Activated gamma-delta T cell treated with anti-CD3 and anti-CD28 coated beads, Interleukin-2, amount 50 U/mL, for 16 hours (primary cell): Measurements from ENCODE around the gene GDE1.
A peak's percentile ranks its signal among the peaks of the same experiment; 100 is the strongest.
"Not testable (repeated sequence)": the region's sequence is repeated elsewhere in the genome, so short reads cannot be mapped to it uniquely, and the experiment has no call there.

Experiments used
- DNase-seq: peaks from one replicate; pipeline ENCODE4 v3.0.0-alpha.2; 2020; ENCODE audit warnings: low read depth

The GDE1 gene, protein sequence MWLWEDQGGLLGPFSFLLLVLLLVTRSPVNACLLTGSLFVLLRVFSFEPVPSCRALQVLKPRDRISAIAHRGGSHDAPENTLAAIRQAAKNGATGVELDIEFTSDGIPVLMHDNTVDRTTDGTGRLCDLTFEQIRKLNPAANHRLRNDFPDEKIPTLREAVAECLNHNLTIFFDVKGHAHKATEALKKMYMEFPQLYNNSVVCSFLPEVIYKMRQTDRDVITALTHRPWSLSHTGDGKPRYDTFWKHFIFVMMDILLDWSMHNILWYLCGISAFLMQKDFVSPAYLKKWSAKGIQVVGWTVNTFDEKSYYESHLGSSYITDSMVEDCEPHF

DNA sequence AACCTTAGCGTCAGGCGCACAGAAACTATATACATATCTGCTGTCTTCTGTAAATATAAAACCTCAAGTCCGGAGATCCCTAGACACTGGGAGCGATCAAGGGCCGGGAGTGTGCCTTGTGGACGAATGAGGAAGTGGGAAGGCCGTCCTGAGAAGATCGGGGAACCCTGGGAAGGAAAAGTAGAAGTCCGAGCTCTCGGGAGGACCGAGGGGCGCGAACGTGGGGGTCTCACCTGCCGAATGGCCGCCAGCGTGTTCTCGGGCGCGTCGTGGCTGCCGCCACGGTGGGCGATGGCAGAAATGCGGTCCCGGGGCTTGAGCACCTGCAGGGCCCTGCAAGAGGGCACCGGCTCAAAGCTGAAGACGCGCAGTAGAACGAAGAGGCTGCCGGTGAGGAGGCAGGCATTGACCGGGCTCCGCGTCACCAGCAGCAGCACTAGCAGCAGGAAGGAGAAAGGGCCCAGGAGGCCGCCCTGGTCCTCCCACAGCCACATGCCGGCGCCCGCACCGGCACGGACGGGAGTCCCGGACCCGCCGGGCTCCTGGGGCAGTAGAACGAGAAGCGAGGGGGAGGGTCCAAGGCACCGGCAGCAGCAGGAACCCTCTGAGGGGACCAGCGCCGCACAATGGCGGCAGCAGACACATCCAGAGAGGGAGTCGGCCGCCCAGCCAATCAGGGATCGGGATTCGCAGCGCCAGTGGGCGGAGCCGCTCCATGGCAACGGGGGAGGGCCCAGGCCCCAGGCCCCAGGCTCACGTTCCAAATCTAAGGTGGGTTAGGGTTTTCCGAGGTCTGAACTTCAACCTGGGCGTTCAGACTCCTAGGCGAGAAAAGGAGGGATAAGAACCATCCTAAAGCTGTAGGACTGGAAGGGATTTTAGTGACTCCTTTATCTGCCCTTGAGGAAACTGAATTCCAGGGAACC, at the start of gene GDE1:
Gene GDE1, minus strand, starts transcription at position 628 of the 926 bp plus-strand sequence. Its CDS starts 134 bp downstream, at position 494.
- peak; percentile 92 for DNase-seq

DNA sequence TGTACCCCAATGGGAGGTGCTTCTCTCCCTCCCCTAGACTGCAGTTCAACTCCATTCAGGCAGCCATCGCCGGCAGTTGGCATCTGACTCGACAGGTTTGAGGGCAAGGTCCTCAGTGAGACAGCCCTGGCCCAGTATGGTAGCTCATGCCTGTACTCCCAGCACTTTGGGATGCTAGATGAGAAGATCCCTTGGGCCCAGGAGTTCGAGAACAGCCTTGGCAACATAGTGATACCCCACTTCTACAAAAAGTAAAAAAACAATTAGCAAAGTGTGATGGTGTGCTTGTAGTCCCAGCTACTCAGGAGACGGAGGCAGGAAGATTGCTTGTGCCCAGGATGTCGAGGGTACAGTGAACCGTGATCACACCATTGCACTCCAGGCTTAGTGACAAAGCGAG, 45.7 kb upstream of the GDE1 start:
- DNase-seq = no peak

DNA sequence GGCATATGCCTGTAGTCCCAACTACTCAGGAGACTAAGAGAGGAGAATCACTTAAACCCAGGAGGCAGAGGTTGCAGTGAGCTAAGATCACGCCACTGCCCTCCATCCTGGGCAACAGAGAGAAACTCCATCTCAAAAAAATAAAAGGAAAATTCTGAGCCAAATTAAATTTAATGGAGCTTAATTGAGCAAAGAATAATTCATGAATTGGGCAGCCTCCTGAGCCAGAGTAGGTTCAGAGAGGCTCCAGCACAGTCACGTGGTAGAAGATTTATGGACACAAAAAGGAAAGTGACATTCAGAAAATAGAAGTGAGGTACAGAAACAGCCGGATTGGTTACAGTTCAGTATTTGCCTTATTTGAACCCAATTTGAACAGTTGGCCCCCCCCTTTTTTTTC, 44.5 kb upstream of the GDE1 start:
- no peak for DNase-seq

DNA sequence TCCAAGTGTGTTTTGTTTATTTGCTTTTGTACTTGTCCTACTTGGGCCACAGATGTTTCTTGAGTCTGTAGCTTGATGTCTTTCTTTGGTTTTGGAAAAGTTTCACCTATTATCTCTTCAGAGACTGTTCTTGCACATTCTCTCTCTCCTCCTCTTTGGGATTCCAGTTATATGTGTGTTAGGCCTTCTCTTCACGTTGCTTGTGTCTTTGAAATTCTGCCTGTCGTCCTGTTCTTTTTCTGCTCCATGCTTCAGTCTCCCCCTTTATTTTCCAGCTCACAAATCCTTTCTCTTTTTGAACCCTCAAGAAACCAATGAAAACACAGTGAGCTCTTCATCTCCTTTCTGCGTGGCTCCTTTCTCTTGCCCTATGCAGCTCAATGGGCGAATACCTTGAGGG, 41.5 kb upstream of the GDE1 start:
- DNase-seq = no peak

DNA sequence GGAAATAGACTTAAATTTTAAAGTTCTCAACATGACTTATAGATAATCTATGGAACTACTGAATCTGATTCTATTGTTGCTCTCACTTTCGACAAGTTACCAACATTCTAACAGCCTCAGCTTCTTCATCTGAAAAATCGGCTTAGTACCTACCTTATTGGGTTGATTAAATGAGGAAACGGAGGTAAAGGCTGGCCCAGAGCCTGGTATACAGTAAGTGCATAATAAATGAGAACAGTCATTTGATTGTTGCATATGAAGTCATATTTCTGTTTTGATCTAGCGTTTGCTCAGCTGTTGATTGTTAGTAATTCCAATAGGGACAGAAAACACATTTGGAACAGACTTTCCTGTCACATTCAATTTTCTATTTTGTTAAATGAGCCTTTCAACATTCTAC, 38.2 kb upstream of the GDE1 start:
- no peak for DNase-seq

DNA sequence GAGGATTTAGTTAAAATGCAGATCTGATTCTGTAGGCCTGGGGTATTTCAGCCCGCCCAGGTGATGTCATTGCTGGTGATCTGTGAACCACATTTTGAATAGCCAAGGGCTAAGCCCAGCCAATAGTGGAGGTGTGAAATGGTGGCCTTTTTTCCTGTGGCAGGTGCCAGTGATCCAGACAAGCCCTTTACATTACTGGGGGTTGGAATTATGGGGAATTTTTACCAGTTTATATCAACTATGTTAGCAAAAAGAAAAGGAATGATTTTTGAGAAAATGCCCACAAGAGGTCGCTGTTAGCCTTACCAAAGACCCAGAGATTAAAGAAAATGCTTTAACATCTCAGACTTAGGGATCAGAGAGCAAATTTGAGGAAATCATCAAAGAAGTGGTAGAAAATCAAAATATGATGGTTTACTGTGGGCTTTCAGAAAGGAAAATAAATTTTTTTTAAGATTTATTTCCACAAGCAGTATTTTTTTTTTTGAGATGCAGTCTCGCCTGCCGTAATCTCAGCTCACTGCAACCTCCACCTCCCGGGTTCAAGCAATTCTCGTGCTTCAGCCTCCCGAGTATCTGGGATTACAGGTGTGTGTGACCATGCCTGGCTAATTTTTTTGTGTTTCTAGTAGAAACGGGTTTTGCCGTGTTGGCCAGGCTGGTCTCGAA, 37.5 kb upstream of the GDE1 start:
- DNase-seq = peak; percentile 10

DNA sequence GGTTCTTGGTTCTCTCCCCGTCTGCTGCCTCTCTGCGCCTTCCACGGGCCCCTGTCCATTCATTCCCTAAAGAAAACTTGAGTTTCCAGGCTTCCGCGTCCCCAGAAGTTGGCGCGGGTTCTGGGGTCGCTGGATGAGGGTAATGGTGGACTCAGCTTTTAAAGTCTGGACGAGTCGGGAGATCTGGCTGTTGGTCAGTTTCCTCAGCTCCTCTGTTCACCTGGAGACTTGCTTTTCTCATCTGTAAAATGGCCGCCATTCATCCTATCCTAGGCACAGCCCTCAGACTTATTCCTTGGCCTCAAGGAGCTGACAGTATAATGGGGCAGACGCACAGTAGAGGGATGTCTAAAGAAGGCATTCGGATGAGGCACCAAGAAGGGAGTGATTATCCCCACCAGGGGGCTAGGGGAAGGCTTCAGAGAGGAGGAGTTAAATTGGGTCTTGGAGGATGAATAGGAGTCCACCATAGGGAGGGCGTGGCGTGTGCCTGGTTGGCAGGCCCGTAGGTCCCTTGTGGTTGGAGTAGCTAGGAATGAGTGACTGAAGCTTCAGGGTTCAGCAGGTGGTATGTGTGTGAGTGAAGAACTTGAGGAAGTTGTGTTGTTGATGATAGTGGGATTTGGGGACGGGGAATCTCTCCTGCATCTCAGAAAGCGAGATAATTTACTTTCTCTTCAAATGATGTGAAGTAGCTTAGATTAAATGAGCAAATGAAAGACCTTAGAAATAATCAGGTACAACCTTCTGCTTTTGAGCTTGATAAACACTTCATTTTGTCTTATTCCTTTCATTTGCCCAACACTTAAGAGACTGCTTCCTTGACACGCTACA, 34.3 kb upstream of the GDE1 start:
- DNase-seq = no peak

DNA sequence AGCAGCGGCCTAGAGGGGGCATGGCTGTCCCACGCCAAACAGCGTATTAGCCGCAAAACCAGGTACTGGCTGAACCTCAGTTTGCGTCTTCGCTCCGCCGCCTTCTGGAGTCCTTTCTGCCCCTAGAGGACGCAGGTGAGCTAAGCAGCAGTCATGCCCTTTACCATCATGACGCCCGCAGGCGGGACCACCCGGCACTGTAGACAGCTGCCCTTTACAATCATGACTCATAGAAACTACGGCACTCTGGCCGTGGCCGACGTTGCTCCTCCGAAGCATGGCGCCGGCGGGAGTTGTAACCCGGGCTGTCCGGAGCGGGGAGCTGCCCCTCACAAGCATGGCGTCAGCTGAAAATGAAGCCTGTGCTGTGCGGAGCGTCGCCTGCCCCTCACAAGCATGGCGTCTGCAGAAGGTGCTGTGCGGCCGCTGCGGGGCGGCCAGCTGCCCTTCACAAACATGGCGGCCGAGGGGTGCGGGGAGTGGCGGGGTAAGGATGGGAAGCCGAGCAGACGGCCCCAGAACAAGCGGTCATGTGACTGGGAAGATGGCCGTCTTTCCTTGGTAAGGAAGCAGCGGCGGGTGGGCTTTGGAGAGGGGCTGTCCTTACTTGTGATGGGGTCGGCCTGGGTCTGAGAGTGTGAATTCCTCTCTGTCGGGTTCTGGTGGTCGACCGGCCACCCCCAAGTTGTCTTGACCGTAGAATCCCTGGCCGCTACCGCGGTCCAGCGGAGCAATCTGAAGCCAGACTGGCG, 33.5 kb upstream of the GDE1 start, which contains the start of gene VPS35L:
Gene VPS35L, plus strand, starts transcription at position 518 of the 752 bp plus-strand sequence. Its CDS starts 27 bp downstream, at position 545.
- peak; percentile 95 for DNase-seq

DNA sequence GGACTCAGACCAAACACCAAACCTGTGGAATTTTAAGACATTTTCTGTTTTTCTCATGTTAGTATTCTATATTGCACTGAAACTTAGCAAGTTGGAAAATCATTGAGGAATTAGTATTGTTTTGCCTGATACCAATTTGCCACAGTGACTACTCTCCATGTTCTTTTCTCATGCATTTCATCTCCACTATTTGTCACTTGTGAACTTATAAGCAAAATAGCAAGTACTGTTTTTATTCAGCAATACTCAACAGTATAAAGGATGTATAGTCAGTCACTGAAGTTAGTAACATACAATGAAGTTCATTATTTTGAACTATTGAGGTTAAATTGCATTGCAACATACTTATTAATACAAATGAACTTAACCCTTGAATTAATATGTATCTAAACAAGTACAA, 27.8 kb upstream of the GDE1 start:
- DNase-seq = no peak

DNA sequence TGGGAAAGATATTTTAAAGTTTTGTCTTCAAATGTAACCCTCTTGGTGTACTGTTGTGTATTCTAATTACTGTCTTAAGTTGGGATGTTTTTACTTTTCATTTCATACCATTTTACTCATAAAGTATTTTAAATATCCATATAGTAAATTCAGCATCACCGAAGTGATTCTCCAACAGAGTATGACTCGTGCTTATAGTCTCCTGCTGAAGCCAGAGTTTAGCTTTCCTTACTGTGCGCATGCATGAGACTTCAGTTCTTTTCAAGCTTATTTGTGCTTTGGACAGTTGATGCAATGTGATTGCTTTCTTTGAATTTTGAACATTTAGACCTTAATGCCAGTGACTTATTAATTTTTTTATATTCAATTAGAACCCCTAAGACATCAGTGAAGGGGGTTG, 26.2 kb upstream of the GDE1 start:
- no peak for DNase-seq

DNA sequence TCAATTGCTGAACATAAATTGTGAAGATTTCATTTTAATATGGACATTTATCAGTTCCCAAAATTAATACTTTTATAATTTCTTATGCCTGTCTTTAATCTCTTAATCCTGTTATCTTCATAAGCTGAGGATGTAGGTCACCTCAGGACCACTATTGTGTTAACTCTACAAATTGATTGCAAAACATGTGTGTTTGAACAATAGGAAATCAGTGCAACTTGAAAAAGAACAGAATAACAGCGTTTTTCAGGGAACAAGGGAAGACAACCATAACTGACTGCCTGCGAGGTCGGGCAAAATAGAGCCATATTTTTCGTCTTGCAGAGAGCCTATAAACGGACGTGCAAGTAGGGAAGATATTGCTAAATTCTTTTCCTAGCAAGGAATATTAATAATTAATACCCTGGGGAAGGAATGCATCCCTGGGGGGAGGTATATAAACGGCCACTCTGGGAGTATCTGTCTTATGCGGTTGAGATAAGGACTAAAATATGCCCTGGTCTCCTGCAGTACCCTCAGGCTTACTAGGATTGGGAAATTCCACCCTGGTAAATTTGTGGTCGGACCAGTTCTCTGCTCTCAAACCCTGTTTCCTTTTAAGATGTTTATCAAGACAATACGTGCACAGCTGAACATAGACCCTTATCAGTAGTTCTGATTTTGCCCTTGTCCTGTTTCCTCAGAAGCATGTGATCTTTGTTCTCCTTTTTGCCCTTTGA, 21.5 kb upstream of the GDE1 start:
- not testable (repeated sequence) for DNase-seq

DNA sequence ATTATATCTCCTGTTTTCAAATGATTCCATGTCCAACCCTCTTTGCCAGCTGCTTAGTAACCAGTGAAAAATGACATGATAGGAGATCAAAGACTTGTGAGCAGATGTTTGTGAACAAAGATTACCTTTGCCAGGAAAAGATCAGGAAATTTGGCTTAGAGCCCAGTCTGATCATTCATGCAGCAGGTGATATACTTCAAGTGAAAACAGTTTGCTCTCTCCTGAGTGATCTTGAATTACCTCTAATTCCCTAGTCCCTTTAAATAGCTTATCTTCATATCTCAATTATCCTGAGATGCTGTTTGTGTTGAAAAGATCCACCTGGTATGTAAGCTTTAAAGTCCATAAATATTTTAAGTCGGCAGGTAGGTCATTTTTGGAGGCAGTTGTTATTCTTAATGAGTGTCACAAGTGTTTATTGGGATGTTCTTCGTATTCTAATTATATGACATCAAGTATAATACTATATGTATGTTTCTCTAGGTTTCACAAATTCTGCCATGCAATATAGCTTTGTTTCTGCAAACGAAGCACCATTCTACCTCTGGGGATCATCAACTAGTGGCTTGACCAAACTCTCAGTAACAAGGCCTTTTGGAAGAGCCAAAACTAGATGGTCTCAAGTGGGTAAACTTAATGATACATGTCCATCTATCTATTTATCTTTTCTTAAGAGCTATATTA, 20.4 kb upstream of the GDE1 start:
- no peak for DNase-seq

DNA sequence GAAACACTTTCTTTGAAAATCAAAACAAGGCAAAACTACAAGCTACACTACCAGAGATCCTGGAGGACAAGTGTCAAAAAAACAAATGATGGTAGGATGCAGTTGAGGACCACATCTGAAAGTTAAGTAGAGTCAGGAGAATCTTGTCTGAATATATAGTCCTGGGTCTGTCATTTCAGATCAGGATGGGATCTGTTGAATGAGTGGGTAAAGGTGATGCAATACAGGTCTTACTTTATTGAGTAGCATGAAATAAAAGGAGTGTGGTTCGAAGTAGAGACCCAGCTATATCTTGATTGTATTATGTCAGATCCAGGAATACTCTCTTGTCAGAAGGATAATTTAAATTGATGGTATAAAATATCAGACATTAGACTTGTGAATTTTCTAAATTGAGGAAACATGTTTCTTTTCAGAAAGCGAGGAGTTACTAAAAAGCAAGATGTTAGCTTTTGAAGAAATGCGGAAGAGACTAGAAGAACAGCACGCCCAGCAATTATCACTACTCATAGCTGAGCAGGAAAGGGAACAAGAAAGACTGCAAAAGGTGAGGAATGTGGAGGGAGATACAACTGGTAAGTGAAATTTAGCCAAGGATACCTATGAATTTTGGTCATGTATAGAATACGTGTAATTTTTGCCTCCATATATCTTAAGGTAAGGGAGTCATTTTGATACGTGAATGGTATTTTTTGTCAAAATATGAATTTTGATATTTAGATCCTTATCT, 18.5 kb upstream of the GDE1 start:
- DNase-seq = no peak

DNA sequence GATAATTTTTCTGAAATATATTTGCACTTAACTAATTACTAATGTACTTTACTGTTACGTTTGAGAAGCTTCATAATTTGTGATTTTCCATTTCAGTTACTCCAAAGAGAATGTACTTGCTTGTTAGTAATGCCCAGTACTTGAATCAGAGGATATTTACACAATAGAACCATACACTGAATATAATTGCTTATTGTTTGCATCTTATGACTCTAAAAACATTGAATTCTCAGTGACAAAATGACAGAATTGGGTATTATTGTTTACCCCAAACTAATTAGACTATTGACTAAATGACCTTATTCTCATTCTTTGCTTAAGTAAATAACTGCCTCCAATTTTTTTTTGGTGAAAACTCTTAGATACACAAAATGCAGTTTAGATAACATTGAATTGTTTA, 10.7 kb upstream of the GDE1 start:
- no peak for DNase-seq

DNA sequence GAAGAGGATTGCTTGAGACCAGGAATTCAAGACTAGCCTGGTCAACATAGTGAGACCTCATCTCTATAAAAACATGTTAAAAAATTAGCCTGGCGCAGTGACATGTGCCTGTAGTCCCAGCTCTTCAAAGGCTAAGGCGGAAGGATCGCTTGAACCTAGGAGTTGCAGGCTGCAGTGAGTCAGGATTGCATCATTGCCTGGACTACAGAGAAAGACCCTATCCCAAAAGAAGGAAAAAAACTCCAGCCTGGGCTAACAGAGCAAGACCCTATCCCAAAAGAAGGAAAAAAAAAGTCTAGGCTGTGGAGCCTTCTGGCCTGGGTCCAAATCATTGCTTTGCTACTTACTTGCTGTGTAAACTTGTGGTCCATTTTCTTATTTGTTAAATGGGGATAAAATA, 6.8 kb upstream of the GDE1 start:
- DNase-seq = no peak

DNA sequence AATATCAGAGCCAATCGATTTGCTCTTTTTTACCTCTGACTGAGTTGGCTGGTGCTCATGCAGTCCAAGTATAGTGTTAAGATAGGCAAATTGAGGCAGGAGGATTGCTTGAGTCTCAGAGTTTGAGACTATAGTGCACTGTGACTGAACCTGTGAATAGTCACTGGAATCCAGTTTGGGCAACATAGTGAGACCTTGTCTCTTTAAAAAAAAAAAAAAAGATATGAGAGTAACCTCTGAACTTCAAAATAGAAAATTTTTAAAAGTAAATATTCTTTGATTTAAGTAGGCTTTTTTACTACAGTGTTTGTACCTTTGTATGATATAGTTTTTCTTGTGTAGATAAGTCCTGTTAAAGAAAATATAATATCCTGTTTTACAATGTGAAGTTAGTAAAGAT, 5.3 kb upstream of the GDE1 start:
- no peak for DNase-seq

DNA sequence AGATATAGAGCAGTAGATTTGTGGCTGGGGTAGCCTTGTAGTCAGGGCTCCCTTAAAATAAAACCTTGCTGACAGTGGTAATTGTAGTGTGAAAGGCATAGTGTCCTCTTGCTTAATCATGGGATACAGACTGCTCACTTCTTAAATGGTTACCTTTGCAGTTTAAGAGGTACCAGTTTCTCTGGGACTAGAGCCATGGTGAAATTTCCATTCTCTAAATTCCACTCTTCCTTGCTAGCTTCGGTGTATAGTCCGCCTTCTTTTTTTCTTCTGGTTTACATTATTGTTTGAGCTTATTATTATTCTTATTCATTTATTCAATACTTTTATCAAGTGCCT, 3.5 kb upstream of the GDE1 start:
- no peak for DNase-seq

DNA sequence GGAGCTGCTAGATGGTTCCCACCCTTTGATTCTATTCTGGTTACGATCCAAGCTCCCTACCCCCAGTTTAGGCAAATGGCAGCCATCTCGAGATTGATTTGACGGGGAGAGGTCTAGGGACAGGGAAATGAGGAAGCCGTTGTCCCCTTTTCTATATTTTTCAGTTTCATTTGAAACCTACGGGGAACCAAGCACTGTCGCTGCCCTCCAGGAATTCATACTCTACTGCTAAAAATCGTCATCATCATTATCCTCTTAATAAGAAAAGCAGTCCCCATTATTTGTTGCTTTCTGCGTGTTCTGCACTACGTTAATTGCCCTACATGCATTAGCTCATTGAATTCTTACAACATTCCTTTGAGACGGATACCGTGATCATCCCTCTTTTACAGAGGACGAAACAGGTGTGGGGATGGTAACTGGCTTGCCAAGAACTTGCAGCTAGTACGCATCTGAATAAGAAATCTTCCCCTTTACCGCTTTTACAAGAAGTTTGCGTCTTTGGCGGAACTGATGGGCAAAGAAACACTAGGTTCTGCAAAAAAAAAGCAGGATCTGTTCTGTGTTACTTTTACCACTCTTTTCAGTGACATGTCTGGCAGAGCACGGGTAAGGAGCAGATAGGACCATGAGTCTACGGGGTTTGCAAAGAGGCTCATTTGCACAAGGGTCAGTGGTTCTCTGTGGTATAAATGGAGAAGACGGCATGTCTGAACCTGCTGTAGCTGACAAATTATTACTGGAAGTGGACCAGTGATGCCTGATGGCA, 2.9 kb upstream of the GDE1 start:
- no peak for DNase-seq

DNA sequence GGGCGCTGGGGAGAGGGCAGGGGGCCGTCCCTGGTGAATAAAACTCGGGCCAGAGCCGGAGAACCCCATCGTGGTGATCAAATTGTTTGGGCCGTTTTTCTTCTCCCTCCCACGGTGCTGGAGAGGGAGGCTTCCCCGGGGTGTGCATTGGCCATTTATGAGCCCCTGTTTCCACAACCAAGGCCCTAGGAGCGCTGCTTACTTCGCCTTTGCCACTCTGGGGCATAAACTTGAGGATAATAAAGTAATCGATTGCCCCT, 2.4 kb upstream of the GDE1 start:
- no peak for DNase-seq
